Psoas muscle (tissue), 8 donors: ENCODE results near the gene DBX2. TPM values are rescaled to one million over a fixed set of nuclear protein-coding genes. Genes with fewer than 3 reads are reported as not detected.

Source experiments
- ATAC-seq, 4 donors: fragments of 200-7000 bp; cut with Tn5 transposase; one replicate each; pipeline ENCODE4 v1.9.1; 2020; ENCODE audit warnings: moderate library complexity in 3 of 4, mild to moderate bottlenecking in 2 of 4
- DNase-seq, 2 donors: peaks; one replicate each; pipeline ENCODE4 v3.0.0-alpha.2; 2020
- H3K27ac ChIP-seq: fragments of 200-600 bp; one replicate; pipeline ENCODE4 v1.8.0; 2022
- H3K27me3 ChIP-seq, 3 donors: fragments of 200-600 bp in 1 of 3; one replicate each; pipeline versions ENCODE4 v1.6.1 to v1.8.0; 2013 to 2022; ENCODE audit warnings: low read length in 2 of 3, mild to moderate bottlenecking in 2 of 3, moderate library complexity in 1 of 3; ENCODE audit not compliant: insufficient read depth in 3 of 3
- H3K36me3 ChIP-seq, 2 donors: fragments of 200-600 bp in 1 of 2; one replicate each; pipeline versions ENCODE4 v1.6.1 to v1.8.0; 2013 to 2022; ENCODE audit warnings: low read depth in 1 of 2, mild to moderate bottlenecking in 1 of 2, moderate library complexity in 1 of 2; ENCODE audit not compliant: insufficient read depth in 1 of 2
- H3K4me1 ChIP-seq: fragments of 200-600 bp; one replicate; pipeline ENCODE4 v1.8.0; 2022
- H3K4me3 ChIP-seq: fragments of 200-600 bp; one replicate; pipeline ENCODE4 v1.8.0; 2022; ENCODE audit warnings: mild to moderate bottlenecking
- H3K9me3 ChIP-seq: fragments of 200-600 bp; one replicate; pipeline ENCODE4 v1.8.0; 2022
- CTCF ChIP-seq: fragments of 200-600 bp; IDR thresholded peaks from one replicate; pipeline ENCODE4 v1.8.0; 2022; ENCODE audit warnings: antibody characterized with exemption
- WGBS, 3 donors: extraction: QIAGEN DNeasy Blood & Tissue Kit; methylation state at CpG; one replicate each; pipeline versions ENCODE4 v1.1.6 to v1.1.7; 2013; 5-methylcytosine and 5-hydroxymethylcytosine counted together
- intact Hi-C, 2 donors: fragments of 100-400 bp; cut with DNase I; formaldehyde crosslinking; loops; one replicate each; pipeline versions ENCODE4 v1.11.0 to v1.14.2; 2022
- polyA plus RNA-seq, 3 donors: library from polyadenylated mRNA; stranded (reverse); fragments of 200-250 nt; gene quantifications; one replicate each; pipeline ENCODE4 v1.2.3, GENCODE V29; 2013
- total RNA-seq, 4 donors: library from RNA; stranded (reverse); fragmentation: NEBNext Ultra II Directional in 2 of 4; extraction: Animal tissue kit (Norgen Biotek cat#: 25700) in 2 of 4; gene quantifications; one replicate each; pipeline versions ENCODE4 v1.2.1 to v1.2.4, GENCODE V29; 2021 to 2023
- donor health status: healthy with polysubstance abuse.
- donor health status: DM: no; HTN: no; CAD: no; lungs with moderate emphysema.
- donor health status: Bipolar disorder and iron deficiency.
- donor health status: healthy.
- donor health status: DM: yes; HTN: yes; CAD: no.
- donor health status: DM: no; HTN: no; CAD: no.
- donor health status: DM: no; HTN: no; CAD: no.
- donor health status: DM: yes; HTN: yes; CAD: no.

The DBX2 gene
- total and polyA plus RNA-seq, 7 donors = 0.04 to 0.20 (median 0.09) TPM; not detected in 3

GRCh38 chr12:44976246-44976645, 74.7 kb downstream of the DBX2 start:
- Histone ChIP-seq H3K9me3 (no peaks in the 10 kb centered on the region), H3K27ac (no peak overlapping the region), H3K4me3 (no peak overlapping the region), H3K27me3 (no peaks in the 10 kb centered on the region), H3K36me3 (no peaks in the 10 kb centered on the region), H3K4me1 (no peaks in the 10 kb centered on the region)
- intact Hi-C loops = no loop called here
- no peak for ATAC-seq
- no peak for TF ChIP-seq CTCF
- DNase-seq = no peak

GRCh38 chr12:44972746-44973421, 78.0 kb downstream of the DBX2 start:
- H3K4me1 ChIP-seq = no peaks in the 10 kb centered on the region
- H3K36me3 ChIP-seq = no peaks in the 10 kb centered on the region
- no peak overlapping the region for H3K4me3 ChIP-seq
- WGBS, 3 donors = 20 to 34% (median 30%) methylated on average over 2 of the region's 2 CpGs
- DNase-seq (no peak), ATAC-seq (no peak)
- H3K9me3 ChIP-seq = no peaks in the 10 kb centered on the region
- TF ChIP-seq CTCF = peak; percentile 20
- intact Hi-C loops = no loop called here
- no peak overlapping the region for H3K27ac ChIP-seq
- H3K27me3 ChIP-seq = no peaks in the 10 kb centered on the region

- no peaks in the 10 kb centered on the region for H3K27me3 ChIP-seq
- H3K4me1 ChIP-seq = no peaks in the 10 kb centered on the region
- WGBS, 3 donors = 30 to 55% (median 48%) methylated on average over 1 of the region's 1 CpG
- TF ChIP-seq CTCF = no peak
- H3K36me3 ChIP-seq = no peaks in the 10 kb centered on the region
- DNase-seq = no peak
- no peak overlapping the region for H3K4me3 ChIP-seq
- H3K27ac ChIP-seq = no peak overlapping the region
- no peak for ATAC-seq
- no peaks in the 10 kb centered on the region for H3K9me3 ChIP-seq
- intact Hi-C loops = no loop called here
Measured at GRCh38 chr12:44968965-44969364, 81.9 kb downstream of the DBX2 start.

Other genes with a start within 250 kb of the DBX2 start
- 1 to 10 TPM in 1 of 4 donors, under 1 TPM in 2, not detected in 1; 0.17 to 1.8 (median 0.34) TPM for gene NELL2, start 174.8 kb downstream of the DBX2 start, total RNA-seq
- under 1 TPM in 1 of 3 donors, not detected in 2; 0.26 TPM for gene NELL2, start 174.8 kb downstream of the DBX2 start, polyA plus RNA-seq
- gene ANO6, start 165.0 kb upstream of the DBX2 start, total RNA-seq = 100 to 1,000 TPM in 1 of 4 donors, 10 to 100 TPM in 3; 51.5 to 121 (median 65.5) TPM
- 10 to 100 TPM; 25.6 to 36.9 (median 26.1) TPM for gene ANO6, start 165.0 kb upstream of the DBX2 start, polyA plus RNA-seq